GM12878 (cell line): ENCODE measurements around the gene C1QTNF8. TPM values are rescaled to one million over a fixed set of nuclear protein-coding genes. Genes with fewer than 3 reads are reported as not detected.

Experiments used
- BHLHE40 ChIP-seq, 2 experiments: fragments of 450-650 bp in 1 of 2; IDR thresholded peaks; 2 replicates each; pipeline ENCODE4 v1.6.1; 2011 to 2017; ENCODE audit warnings: low read depth in 2 of 2, borderline replicate concordance in 1 of 2, improper control_type of control experiment in 1 of 2, low read length in 1 of 2, mild to moderate bottlenecking in 1 of 2
- CHD1 ChIP-seq: IDR thresholded peaks from 2 replicates; pipeline ENCODE4 v1.6.1; 2012; ENCODE audit warnings: low read depth, low read length, improper control_type of control experiment
- CREM ChIP-seq: IDR thresholded peaks from 2 replicates; pipeline ENCODE4 v1.6.1; 2014; ENCODE audit warnings: antibody characterized with exemption, low read depth
- E2F8 ChIP-seq: fragments of 450-650 bp; IDR thresholded peaks from 2 replicates; pipeline ENCODE4 v1.6.1; 2018; ENCODE audit warnings: mild to moderate bottlenecking, low read depth, moderate library complexity; ENCODE audit not compliant: partially characterized antibody
- JUNB ChIP-seq: IDR thresholded peaks from 2 replicates; pipeline ENCODE4 v1.6.1; 2016; ENCODE audit warnings: antibody characterized with exemption, mild to moderate bottlenecking
- KDM1A ChIP-seq: fragments of 200-600 bp; sonication (generic); IDR thresholded peaks from 2 replicates; pipeline ENCODE4 v1.6.1; 2016; ENCODE audit warnings: borderline replicate concordance
- NKRF ChIP-seq: fragments of 450-650 bp; conservative IDR thresholded peaks from 2 replicates; pipeline ENCODE4 v1.6.1; 2017; ENCODE audit warnings: mild to moderate bottlenecking, moderate library complexity
- NR2C1 ChIP-seq: fragments of 450-650 bp; IDR thresholded peaks from 2 replicates; pipeline ENCODE4 v1.6.1; 2017; ENCODE audit warnings: antibody characterized with exemption, mild to moderate bottlenecking, moderate library complexity
- SRF ChIP-seq, 2 experiments: IDR thresholded peaks; 2 replicates each; pipeline ENCODE4 v1.6.1; 2011; ENCODE audit warnings: low read depth in 2 of 2, low read length in 2 of 2, mild to moderate bottlenecking in 1 of 2, moderate library complexity in 1 of 2
- TCF12 ChIP-seq: IDR thresholded peaks from 2 replicates; pipeline ENCODE4 v1.6.1; 2011; ENCODE audit warnings: low read depth, mild to moderate bottlenecking, low read length
- TCF7 ChIP-seq: IDR thresholded peaks from 2 replicates; pipeline ENCODE4 v1.6.1; 2014; ENCODE audit warnings: antibody characterized with exemption, borderline replicate concordance
- USF2 ChIP-seq: IDR thresholded peaks from 2 replicates; pipeline ENCODE4 v1.6.1; 2011; ENCODE audit warnings: low read depth, low read length, improper control_type of control experiment, borderline replicate concordance
- polyA plus RNA-seq, 11 experiments: library from polyadenylated mRNA; depleted of rRNA in 4 of 11; unstranded in 6 of 11; stranded (reverse) in 5 of 11; fragments of >200 nt; fragmentation: Nextera tagmentation in 4 of 11; fragmentation: Illumina TruSeq in 1 of 11; extraction: Ambion mirVana in 4 of 11; extraction: Trizol in 1 of 11; gene quantifications; 1 replicate in 1 of 11; 2 replicates in 10 of 11; pipeline versions ENCODE4 v1.2.1 to v1.2.3, GENCODE V29; 2011 to 2016; ENCODE audit warnings: inconsistent platforms in 2 of 11, missing spikeins in 2 of 11, low read depth in 1 of 11
- total RNA-seq, 4 experiments: library from RNA; depleted of rRNA in 3 of 4; stranded (reverse); fragments of >200 nt in 3 of 4; fragmentation: Illumina TruSeq in 1 of 4; extraction: Trizol in 1 of 4; gene quantifications; 2 replicates each; pipeline versions ENCODE4 v1.2.1 to v1.2.3, GENCODE V29; 2013 to 2021
- TF ChIP-seq, protein P1 (sequence below): fragments of 450-650 bp; IDR thresholded peaks from 2 replicates; pipeline ENCODE4 v1.6.1; 2017; ENCODE audit warnings: borderline replicate concordance
- TF ChIP-seq, protein P2 (sequence below): fragments of 450-650 bp; IDR thresholded peaks from 2 replicates; pipeline ENCODE4 v1.6.1; 2017; ENCODE audit warnings: mild to moderate bottlenecking

The C1QTNF8 gene
- total and polyA plus RNA-seq, 10 of the 15 experiments (the other 5 are each of a cell fraction or from before 2014, with no cell fraction given): not detected

- no peak for TF ChIP-seq E2F8
- TF ChIP-seq SRF (IDR thresholded peaks at IDR 0.05; ENCODE audit: low read depth in 2 of 2, low read length in 2 of 2): peak in 1 of 2 experiments; percentile 75; a peak in 1 of 4 replicates
- no peak for TF ChIP-seq TCF7
- TF ChIP-seq CHD1: no peak
- no peak for TF ChIP-seq NKRF
- no peak for TF ChIP-seq JUNB
- TF ChIP-seq TCF12: no peak
- TF ChIP-seq NR2C1: no peak
- TF ChIP-seq KDM1A: no peak
- TF ChIP-seq, protein P1, sequence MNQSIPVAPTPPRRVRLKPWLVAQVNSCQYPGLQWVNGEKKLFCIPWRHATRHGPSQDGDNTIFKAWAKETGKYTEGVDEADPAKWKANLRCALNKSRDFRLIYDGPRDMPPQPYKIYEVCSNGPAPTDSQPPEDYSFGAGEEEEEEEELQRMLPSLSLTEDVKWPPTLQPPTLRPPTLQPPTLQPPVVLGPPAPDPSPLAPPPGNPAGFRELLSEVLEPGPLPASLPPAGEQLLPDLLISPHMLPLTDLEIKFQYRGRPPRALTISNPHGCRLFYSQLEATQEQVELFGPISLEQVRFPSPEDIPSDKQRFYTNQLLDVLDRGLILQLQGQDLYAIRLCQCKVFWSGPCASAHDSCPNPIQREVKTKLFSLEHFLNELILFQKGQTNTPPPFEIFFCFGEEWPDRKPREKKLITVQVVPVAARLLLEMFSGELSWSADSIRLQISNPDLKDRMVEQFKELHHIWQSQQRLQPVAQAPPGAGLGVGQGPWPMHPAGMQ: no peak
- no peak for TF ChIP-seq BHLHE40 (IDR thresholded peaks at IDR 0.05; ENCODE audit: borderline replicate concordance in 1 of 2, low read depth in 2 of 2, low read length in 1 of 2)
- TF ChIP-seq, protein P2, sequence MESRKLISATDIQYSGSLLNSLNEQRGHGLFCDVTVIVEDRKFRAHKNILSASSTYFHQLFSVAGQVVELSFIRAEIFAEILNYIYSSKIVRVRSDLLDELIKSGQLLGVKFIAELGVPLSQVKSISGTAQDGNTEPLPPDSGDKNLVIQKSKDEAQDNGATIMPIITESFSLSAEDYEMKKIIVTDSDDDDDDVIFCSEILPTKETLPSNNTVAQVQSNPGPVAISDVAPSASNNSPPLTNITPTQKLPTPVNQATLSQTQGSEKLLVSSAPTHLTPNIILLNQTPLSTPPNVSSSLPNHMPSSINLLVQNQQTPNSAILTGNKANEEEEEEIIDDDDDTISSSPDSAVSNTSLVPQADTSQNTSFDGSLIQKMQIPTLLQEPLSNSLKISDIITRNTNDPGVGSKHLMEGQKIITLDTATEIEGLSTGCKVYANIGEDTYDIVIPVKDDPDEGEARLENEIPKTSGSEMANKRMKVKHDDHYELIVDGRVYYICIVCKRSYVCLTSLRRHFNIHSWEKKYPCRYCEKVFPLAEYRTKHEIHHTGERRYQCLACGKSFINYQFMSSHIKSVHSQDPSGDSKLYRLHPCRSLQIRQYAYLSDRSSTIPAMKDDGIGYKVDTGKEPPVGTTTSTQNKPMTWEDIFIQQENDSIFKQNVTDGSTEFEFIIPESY: peak; percentile 86
- TF ChIP-seq USF2: no peak
- no peak for TF ChIP-seq CREM
Observed at GRCh38 chr16:1093284-1094123, 2.5 kb downstream of the C1QTNF8 start (continued).
